ENCODE results near the gene SLAMF7.
"Not testable (repeated sequence)": the region's sequence is repeated elsewhere in the genome, so short reads cannot be mapped to it uniquely, and the experiment has no call there.

Gene SLAMF7

DNA sequence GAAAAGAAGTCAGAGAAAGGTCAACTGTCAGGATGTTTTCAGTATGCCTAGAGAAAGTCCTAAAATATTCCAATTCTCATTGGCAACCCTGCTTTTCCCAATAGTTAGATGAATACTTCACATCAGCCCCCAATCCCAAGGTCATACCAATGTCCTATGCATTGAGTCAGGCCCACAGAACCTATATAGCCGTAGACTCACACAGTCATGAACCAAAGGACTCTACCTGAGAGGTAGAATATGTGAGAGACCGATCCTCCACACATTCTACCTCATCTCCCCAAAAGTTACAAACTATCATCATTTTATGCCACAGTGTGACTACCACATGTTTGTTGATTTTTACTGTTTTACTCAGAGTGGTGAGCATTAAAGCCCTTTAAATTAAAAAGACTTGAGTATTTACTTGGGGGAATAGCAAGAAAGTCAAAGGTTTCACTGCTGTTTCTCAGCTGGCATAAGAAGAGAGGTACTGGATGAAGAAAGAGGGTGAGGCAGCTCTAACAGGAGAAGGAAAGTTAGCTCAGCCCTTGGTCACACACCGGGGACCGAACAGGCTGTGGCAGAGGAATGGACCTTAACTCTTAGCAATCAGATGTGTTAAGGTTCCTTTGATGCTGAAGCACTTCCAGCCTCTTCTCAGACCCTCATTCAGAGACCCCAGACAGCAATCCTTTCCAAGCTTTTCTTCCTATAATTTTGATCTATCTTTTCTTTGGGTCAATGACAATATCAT is 28.4 kb upstream of the SLAMF7 start:
- H3K4me3 ChIP-seq (ENCODE audit: low read length) = no peak overlapping the region
- no peaks in the 10 kb centered on the region for H3K4me1 ChIP-seq (ENCODE audit: control insufficient read depth, insufficient read depth, low read length)
- no peaks in the 10 kb centered on the region for H3K36me3 ChIP-seq (ENCODE audit: insufficient read depth, low read length)
- no peak overlapping the region for H3K4me2 ChIP-seq (ENCODE audit: low read length)
- peaks cover 12% of the 10 kb centered on the region for H3K27me3 ChIP-seq (ENCODE audit: control insufficient read depth, insufficient read depth, low read length)
- H3K9me3 ChIP-seq (replicated peaks; ENCODE audit: low read length) = no peaks in the 10 kb centered on the region
- no peak overlapping the region for H3K9ac ChIP-seq (ENCODE audit: low read depth, low read length)

DNA sequence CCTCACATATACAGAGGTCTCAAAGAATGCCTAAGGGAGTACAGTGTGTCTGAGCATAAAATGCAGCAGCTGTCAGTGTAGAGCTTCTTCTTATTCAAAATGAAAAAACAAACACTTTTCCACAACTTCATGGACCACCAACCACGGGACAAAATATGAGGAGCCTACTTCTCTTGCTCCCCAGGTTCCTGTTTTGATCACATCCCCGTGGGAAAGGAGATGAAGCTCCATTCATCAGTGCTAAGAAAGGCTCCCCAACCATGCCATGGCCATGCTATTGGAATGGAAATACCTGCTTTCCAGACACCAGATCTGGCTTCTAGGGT is 27.8 kb upstream of the SLAMF7 start:
- H3K4me2 ChIP-seq (ENCODE audit: low read length) = no peak overlapping the region
- H3K27me3 ChIP-seq (ENCODE audit: control insufficient read depth, insufficient read depth, low read length) = peaks cover 12% of the 10 kb centered on the region
- no peaks in the 10 kb centered on the region for H3K9me3 ChIP-seq (replicated peaks; ENCODE audit: low read length)
- H3K9ac ChIP-seq (ENCODE audit: low read depth, low read length) = no peak overlapping the region
- no peaks in the 10 kb centered on the region for H3K36me3 ChIP-seq (ENCODE audit: insufficient read depth, low read length)
- no peaks in the 10 kb centered on the region for H3K4me1 ChIP-seq (ENCODE audit: control insufficient read depth, insufficient read depth, low read length)
- H3K4me3 ChIP-seq (ENCODE audit: low read length) = no peak overlapping the region

DNA sequence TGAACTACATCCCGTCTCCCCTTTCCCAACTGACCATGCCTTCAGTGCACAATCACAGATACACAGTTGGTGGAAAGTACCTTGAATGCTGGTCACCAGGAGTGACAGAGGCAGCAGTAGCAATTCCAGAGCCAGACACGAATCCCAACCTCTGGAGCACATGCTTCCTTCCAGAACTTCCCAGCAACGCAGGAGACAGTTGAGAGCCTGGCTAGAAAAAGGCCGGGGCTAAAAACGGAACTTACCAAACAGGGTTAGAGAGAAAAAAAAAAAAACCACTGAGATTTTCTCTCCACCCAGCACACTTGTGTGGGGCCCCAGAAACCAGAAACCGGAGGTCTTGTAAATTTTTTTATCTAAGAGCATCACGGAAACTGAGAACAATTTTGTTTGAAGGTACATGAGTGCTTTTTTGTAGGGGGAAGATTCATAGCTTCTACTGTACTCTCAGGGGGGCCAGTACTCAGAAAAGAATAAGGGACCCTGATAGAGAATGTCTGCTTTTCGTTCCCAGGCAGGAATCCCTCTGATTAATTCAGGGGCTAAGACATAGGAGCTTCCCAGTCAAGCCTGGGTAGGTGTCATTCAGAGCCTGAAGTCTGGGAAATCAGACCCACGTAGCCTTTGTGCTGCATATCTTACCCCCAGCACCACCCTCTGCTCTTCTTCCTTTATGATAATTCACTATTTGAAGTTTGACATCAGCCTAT is 27.3 kb upstream of the SLAMF7 start, which contains the start of gene CD48:
TSS of gene CD48 (minus strand) at position 221 of the 710 bp plus-strand sequence. CDS start at position 162, 59 bp downstream.
- no peaks in the 10 kb centered on the region for H3K4me1 ChIP-seq (ENCODE audit: control insufficient read depth, insufficient read depth, low read length)
- H3K4me3 ChIP-seq (ENCODE audit: low read length) = no peak within 1 kb of the TSS
- no peak within 1 kb of the TSS for H3K4me2 ChIP-seq (ENCODE audit: low read length)
- peaks cover 12% of the 10 kb centered on the region for H3K27me3 ChIP-seq (ENCODE audit: control insufficient read depth, insufficient read depth, low read length)
- no peak within 1 kb of the TSS for H3K9ac ChIP-seq (ENCODE audit: low read depth, low read length)
- H3K9me3 ChIP-seq (replicated peaks; ENCODE audit: low read length) = no peaks in the 10 kb centered on the region
- no peaks in the 10 kb centered on the region for H3K36me3 ChIP-seq (ENCODE audit: insufficient read depth, low read length)

DNA sequence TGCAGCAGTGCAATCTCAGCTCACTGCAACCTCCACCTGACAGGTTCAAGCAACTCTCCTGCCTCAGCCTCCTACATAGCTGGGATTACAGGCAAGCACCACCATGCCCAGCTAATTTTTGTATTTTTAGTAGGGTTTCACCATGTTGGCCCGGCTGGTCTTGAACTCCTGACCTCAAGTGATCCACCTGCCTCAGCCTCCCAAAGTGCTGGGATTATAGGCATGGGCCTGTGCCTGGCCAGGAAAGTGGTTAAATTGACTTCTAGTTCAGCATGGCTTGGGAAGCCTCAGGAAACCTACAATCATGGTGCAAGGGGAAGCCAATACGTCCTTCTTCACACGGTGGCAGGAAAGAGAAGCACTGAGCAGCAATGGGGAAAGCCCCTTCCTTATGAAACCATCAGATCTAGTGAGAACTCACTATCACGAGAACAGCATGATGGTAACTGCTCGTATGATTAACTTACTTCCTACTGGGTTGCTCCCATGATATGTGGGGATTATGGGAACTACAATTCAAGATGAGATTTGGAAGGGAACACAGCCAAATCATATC is 26.4 kb upstream of the SLAMF7 start:
- not testable (repeated sequence) for H3K27me3 ChIP-seq (ENCODE audit: control insufficient read depth, insufficient read depth, low read length); H3K9ac ChIP-seq (ENCODE audit: low read depth, low read length); H3K4me1 ChIP-seq (ENCODE audit: control insufficient read depth, insufficient read depth, low read length); H3K4me3 ChIP-seq (ENCODE audit: low read length); H3K9me3 ChIP-seq (replicated peaks; ENCODE audit: low read length); H3K4me2 ChIP-seq (ENCODE audit: low read length); H3K36me3 ChIP-seq (ENCODE audit: insufficient read depth, low read length)

DNA sequence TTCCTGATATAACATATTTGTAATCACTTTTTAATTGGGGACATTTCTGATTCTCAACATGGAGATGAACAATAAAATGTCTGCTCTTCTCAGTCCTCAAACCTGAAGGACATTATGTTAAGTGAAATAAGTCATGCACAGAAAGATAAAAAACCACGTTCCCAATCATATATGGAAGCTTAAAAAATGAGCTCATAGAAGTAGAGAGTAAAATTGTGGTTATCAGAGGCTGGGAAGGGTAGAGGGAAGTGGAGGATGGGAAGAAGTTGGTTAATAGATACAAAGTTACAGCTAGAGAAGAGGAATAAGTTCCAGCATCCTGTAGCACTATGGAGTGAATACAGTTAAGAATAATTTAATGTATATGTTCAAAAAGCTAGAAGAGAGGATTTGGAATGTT is 25.9 kb upstream of the SLAMF7 start:
- H3K4me1 ChIP-seq (ENCODE audit: control insufficient read depth, insufficient read depth, low read length) = no peaks in the 10 kb centered on the region
- no peak overlapping the region for H3K4me3 ChIP-seq (ENCODE audit: low read length)
- H3K9ac ChIP-seq (ENCODE audit: low read depth, low read length) = no peak overlapping the region

DNA sequence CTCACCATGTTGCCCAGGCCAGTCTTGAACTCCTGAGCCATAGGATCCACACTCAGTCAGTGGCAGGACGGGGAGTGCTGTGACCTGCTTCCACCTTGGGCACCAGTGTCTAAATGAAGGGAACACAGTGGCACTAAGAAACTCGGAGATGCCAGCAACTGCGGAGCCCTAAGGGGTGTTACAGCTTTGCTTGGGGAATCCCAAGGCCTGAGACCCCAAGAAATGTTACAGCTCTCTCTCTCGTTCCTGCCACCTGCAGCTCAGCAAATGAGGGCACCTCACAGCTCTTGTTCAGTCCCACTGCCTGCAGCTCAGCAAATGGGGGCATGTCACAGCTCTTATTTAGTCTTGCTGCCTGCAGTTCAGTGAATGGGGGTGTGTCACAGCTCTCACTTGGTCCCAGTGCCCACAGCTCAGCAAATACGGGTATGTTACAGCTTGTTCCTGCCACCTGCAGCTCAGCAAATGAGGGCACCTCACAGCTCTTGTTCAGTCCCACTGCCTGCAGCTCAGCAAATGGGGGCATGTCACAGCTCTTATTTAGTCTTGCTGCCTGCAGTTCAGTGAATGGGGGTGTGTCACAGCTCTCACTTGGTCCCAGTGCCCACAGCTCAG is 24.9 kb upstream of the SLAMF7 start:
- not testable (repeated sequence) for H3K36me3 ChIP-seq (ENCODE audit: insufficient read depth, low read length); H3K9ac ChIP-seq (ENCODE audit: low read depth, low read length); H3K4me1 ChIP-seq (ENCODE audit: control insufficient read depth, insufficient read depth, low read length); H3K27me3 ChIP-seq (ENCODE audit: control insufficient read depth, insufficient read depth, low read length); H3K4me3 ChIP-seq (ENCODE audit: low read length); H3K9me3 ChIP-seq (replicated peaks; ENCODE audit: low read length); H3K4me2 ChIP-seq (ENCODE audit: low read length)

More for the DNA sequence above, 25.9 kb upstream of the SLAMF7 start:
- no peaks in the 10 kb centered on the region for H3K9me3 ChIP-seq (replicated peaks; ENCODE audit: low read length)
- H3K27me3 ChIP-seq (ENCODE audit: control insufficient read depth, insufficient read depth, low read length) = peaks cover 7% of the 10 kb centered on the region
- no peak overlapping the region for H3K4me2 ChIP-seq (ENCODE audit: low read length)
- H3K36me3 ChIP-seq (ENCODE audit: insufficient read depth, low read length) = no peaks in the 10 kb centered on the region

DNA sequence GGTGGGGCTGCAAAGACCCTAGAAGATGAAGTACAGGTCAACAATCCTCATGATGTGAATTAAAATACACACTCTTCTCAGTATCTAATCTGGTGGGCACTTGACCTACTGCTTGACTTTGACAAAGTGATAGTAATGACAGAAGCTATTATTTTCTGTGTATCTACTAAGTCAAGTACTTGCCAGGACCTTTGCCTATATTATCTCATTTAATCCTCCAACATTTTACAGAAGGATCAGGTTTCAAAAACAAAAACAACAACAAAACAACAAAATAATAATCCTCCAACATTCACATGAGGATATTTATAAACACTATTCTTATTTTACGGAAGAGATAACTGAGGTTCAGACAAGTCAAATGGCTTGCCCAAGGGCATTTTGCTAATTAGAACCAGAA is 23.0 kb upstream of the SLAMF7 start:
- H3K4me3 ChIP-seq (ENCODE audit: low read length) = no peak overlapping the region
- H3K9me3 ChIP-seq (replicated peaks; ENCODE audit: low read length) = no peaks in the 10 kb centered on the region
- H3K4me2 ChIP-seq (ENCODE audit: low read length) = no peak overlapping the region
- peaks cover 7% of the 10 kb centered on the region for H3K27me3 ChIP-seq (ENCODE audit: control insufficient read depth, insufficient read depth, low read length)
- H3K9ac ChIP-seq (ENCODE audit: low read depth, low read length) = no peak overlapping the region
- H3K4me1 ChIP-seq (ENCODE audit: control insufficient read depth, insufficient read depth, low read length) = no peaks in the 10 kb centered on the region
- H3K36me3 ChIP-seq (ENCODE audit: insufficient read depth, low read length) = no peaks in the 10 kb centered on the region

DNA sequence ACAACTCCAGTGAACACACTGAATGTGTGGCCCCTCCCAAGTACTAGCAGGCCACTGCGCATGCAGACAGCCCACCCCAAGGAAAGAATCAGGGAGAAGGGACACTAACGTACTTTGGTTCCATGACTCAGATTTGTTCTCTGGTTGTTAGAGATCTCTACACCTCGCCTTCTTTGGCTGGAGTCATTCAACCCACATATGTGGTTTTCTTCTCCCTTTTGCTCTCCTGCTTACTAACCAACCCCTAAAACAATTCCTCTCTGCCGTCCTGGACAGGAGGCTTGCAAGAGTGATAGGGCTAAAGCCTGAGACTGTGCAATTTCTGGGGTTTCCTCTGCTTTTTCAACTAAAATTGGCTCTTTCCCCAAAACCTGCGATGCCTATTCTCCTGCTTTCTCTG is 21.7 kb upstream of the SLAMF7 start:
- Histone ChIP-seq H3K9ac (ENCODE audit: low read depth, low read length) (no peak overlapping the region), H3K4me2 (ENCODE audit: low read length) (no peak overlapping the region), H3K36me3 (ENCODE audit: insufficient read depth, low read length) (no peaks in the 10 kb centered on the region), H3K27me3 (ENCODE audit: control insufficient read depth, insufficient read depth, low read length) (peaks cover 3% of the 10 kb centered on the region), H3K9me3 (replicated peaks; ENCODE audit: low read length) (no peaks in the 10 kb centered on the region), H3K4me3 (ENCODE audit: low read length) (no peak overlapping the region), H3K4me1 (ENCODE audit: control insufficient read depth, insufficient read depth, low read length) (no peaks in the 10 kb centered on the region)

DNA sequence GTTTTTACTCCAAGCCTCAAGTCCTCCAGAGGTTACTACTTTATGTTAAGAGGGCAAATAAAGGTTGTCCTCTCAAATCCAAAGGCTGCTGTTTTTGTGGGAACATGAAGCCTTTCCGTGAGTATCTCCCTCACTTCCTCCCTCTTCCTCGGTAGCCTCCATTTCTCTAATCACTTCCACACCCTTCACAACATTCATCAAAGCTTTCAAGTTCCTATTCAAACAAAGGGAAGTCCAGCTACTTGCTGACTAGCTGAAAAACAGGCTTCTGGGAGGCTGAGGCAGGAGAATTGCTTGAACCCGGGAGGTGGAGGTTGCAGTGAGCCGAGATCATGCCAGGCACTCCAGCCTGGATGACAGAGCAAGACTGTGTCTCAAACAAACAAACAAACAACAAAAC is 20.8 kb upstream of the SLAMF7 start:
- Histone ChIP-seq H3K27me3 (ENCODE audit: control insufficient read depth, insufficient read depth, low read length) (peaks cover 3% of the 10 kb centered on the region), H3K4me1 (ENCODE audit: control insufficient read depth, insufficient read depth, low read length) (no peaks in the 10 kb centered on the region), H3K9ac (ENCODE audit: low read depth, low read length) (no peak overlapping the region), H3K4me2 (ENCODE audit: low read length) (no peak overlapping the region), H3K9me3 (replicated peaks; ENCODE audit: low read length) (no peaks in the 10 kb centered on the region), H3K4me3 (ENCODE audit: low read length) (no peak overlapping the region), H3K36me3 (ENCODE audit: insufficient read depth, low read length) (no peaks in the 10 kb centered on the region)

DNA sequence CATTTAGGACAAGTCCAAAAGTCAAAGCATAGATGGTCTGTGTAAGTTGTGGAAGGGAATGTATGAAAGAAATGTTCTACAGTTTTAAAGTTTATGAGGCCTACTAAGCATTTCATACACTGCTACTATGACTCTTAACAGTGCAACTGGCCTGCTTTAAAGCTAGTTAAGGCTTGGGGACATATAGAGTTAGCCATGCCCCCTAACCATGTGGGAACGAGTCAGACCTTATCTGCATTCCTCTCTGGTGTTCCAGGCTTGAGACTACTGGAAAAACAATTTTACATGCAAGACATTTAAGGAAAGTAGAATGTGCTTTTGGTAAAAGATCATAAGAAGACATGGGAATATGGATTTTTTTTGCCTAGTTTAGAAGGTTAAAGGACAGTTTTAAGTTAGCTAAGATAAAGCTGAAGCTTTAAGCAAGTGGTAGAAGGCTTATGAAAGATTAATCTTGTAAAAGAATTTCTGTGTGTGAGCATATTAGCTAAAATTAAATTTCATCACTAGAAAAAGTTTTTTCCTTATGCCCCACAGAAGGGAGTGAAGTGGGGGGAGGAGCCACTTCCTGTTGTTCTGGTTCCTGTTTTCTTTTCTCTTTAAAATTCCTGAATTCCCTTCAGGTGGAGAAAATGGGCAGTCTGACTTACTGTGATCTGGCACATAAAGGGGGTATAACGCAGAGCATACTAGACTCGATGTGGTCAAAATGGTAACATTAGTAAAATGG is 18.5 kb upstream of the SLAMF7 start:
- H3K9me3 ChIP-seq (replicated peaks; ENCODE audit: low read length) = no peaks in the 10 kb centered on the region
- H3K4me1 ChIP-seq (ENCODE audit: control insufficient read depth, insufficient read depth, low read length) = no peaks in the 10 kb centered on the region
- H3K27me3 ChIP-seq (ENCODE audit: control insufficient read depth, insufficient read depth, low read length) = no peaks in the 10 kb centered on the region
- H3K4me3 ChIP-seq (ENCODE audit: low read length) = no peak overlapping the region
- H3K4me2 ChIP-seq (ENCODE audit: low read length) = no peak overlapping the region
- no peaks in the 10 kb centered on the region for H3K36me3 ChIP-seq (ENCODE audit: insufficient read depth, low read length)
- H3K9ac ChIP-seq (ENCODE audit: low read depth, low read length) = no peak overlapping the region

DNA sequence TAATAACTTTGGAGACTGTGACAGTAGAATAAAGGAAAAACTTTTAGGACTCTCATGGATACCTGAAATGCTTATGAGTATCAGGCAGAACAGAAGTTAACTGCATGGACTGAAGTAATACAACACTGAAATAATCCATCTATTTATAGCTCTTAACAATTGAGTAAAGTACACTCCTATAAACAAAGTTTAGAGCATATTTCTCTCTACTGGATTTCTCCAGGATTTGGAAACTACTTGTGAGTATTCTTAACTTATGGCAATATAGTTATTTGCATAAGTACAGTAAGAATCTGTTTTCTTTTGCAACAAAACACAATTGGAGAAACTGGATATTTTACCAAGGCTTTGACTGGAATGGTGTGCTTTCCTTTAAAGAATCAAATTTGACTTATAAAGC is 17.6 kb upstream of the SLAMF7 start:
- H3K4me1 ChIP-seq (ENCODE audit: control insufficient read depth, insufficient read depth, low read length) = no peaks in the 10 kb centered on the region
- no peak overlapping the region for H3K4me2 ChIP-seq (ENCODE audit: low read length)
- no peaks in the 10 kb centered on the region for H3K27me3 ChIP-seq (ENCODE audit: control insufficient read depth, insufficient read depth, low read length)
- H3K9ac ChIP-seq (ENCODE audit: low read depth, low read length) = no peak overlapping the region
- H3K9me3 ChIP-seq (replicated peaks; ENCODE audit: low read length) = no peaks in the 10 kb centered on the region
- no peak overlapping the region for H3K4me3 ChIP-seq (ENCODE audit: low read length)
- no peaks in the 10 kb centered on the region for H3K36me3 ChIP-seq (ENCODE audit: insufficient read depth, low read length)
